Activated CD4-positive, alpha-beta T cell treated with anti-CD3 and anti-CD28 coated beads, Interleukin-2, amount 10 ng/mL, durations not matched to agents 7 days and 5 days (primary cell): ENCODE results near the gene LAX1. TPM values are rescaled to one million over a fixed set of nuclear protein-coding genes. Genes with fewer than 3 reads are reported as not detected.
A peak's percentile ranks its signal among the peaks of the same experiment; 100 is the strongest.
"Not testable (repeated sequence)": the region's sequence is repeated elsewhere in the genome, so short reads cannot be mapped to it uniquely, and the experiment has no call there.

Experiments
- CTCF ChIA-PET: fragments of 350-600 bp; sonication (Branson Sonifier 250); formaldehyde crosslinking; loops from one replicate; lab custom pipeline; 2021; ENCODE audit warnings: antibody characterized with exemption; lab: Charles Lee
- POLR2A ChIA-PET: fragments of 350-600 bp; sonication (Branson Sonifier 250); formaldehyde crosslinking; loops from one replicate; lab custom pipeline; 2021; ENCODE audit warnings: antibody characterized with exemption; lab: Charles Lee
- DNase-seq: peaks from one replicate; pipeline ENCODE4 v3.0.0-alpha.2; 2020
- H3K27ac Mint-ChIP-seq: one replicate; pipeline ENCODE4 v1.8.0; 2021; ENCODE audit warnings: mild to moderate bottlenecking, moderate library complexity, mixed read lengths
- H3K27me3 Mint-ChIP-seq: one replicate; pipeline ENCODE4 v1.8.0; 2021; ENCODE audit warnings: mixed read lengths
- H3K36me3 Mint-ChIP-seq: one replicate; pipeline ENCODE4 v1.8.0; 2021; ENCODE audit warnings: low read depth, mixed read lengths
- H3K4me1 Mint-ChIP-seq: one replicate; pipeline ENCODE4 v1.8.0; 2021; ENCODE audit warnings: mixed read lengths
- H3K4me3 Mint-ChIP-seq: one replicate; pipeline ENCODE4 v1.8.0; 2021; ENCODE audit warnings: mild to moderate bottlenecking, moderate library complexity, mixed read lengths
- H3K9me3 Mint-ChIP-seq: one replicate; pipeline ENCODE4 v1.8.0; 2021; ENCODE audit warnings: mixed read lengths
- total RNA-seq, 2 experiments: library from RNA; stranded (reverse); gene quantifications; one replicate each; pipeline ENCODE4 v1.2.3, GENCODE V29; 2021

LAX1 gene
- total RNA-seq, 2 experiments from 2014 or later: 18.9 to 20.5 TPM

GRCh38 chr1:203751618-203752361 lies 13.2 kb upstream of the LAX1 start:
- not testable (repeated sequence) for H3K4me3 Mint-ChIP-seq, H3K9me3 Mint-ChIP-seq, H3K27ac Mint-ChIP-seq, H3K27me3 Mint-ChIP-seq, H3K36me3 Mint-ChIP-seq, DNase-seq
- ChIA-PET CTCF (interaction anchor here (1.0 kb wide), 1 partner anchor 14 kb away, joined by 6 read pairs; the partner anchor contains the start of gene LAX1), POLR2A (interaction anchor here (0.6 kb wide), 1 partner anchor 13 kb away, joined by 3 read pairs; no protein-coding TSS in a partner anchor)
- peaks cover 24% of the 10 kb centered on the region for H3K4me1 Mint-ChIP-seq

GRCh38 chr1:203754455-203754864 lies 10.5 kb upstream of the LAX1 start:
- H3K9me3 Mint-ChIP-seq: no peaks in the 10 kb centered on the region
- POLR2A ChIA-PET: no interaction called here

GRCh38 chr1:203756036-203756435 lies 8.9 kb upstream of the LAX1 start:
- Mint-ChIP-seq H3K9me3 (no peaks in the 10 kb centered on the region), H3K4me1 (peaks cover 26% of the 10 kb centered on the region), H3K27me3 (no peaks in the 10 kb centered on the region), H3K36me3 (no peaks in the 10 kb centered on the region), H3K4me3 (no peak overlapping the region), H3K27ac (no peak overlapping the region)
- DNase-seq: no peak
- ChIA-PET CTCF (interaction anchor here (0.6 to 1.5 kb wide), 3 partner anchors 9 to 82 kb away, joined by 3 to 4 read pairs (median 4); partner anchors contain the start of gene LAX1), POLR2A (no interaction called here)

More at GRCh38 chr1:203754455-203754864, 10.5 kb upstream of the LAX1 start:
- Mint-ChIP-seq H3K4me1 (peaks cover 26% of the 10 kb centered on the region), H3K27me3 (no peaks in the 10 kb centered on the region), H3K27ac (peak overlapping the region; percentile 93), H3K36me3 (no peaks in the 10 kb centered on the region), H3K4me3 (no peak overlapping the region)
- CTCF ChIA-PET: no interaction called here
- peak; percentile 24 for DNase-seq

- H3K4me3 Mint-ChIP-seq, DNase-seq, H3K27ac Mint-ChIP-seq, H3K36me3 Mint-ChIP-seq, POLR2A ChIA-PET, H3K9me3 Mint-ChIP-seq, H3K27me3 Mint-ChIP-seq: not testable (repeated sequence)
- CTCF ChIA-PET: interaction anchor here (0.6 to 1.5 kb wide), 2 partner anchors 10 to 68 kb away, joined by 3 to 6 read pairs; no protein-coding TSS in a partner anchor
- peaks cover 32% of the 10 kb centered on the region for H3K4me1 Mint-ChIP-seq
Observed at GRCh38 chr1:203758749-203759148, 6.2 kb upstream of the LAX1 start.

- ChIA-PET POLR2A (no interaction called here), CTCF (interaction anchor here (1.2 to 1.4 kb wide), 2 partner anchors 14 to 39 kb away, joined by 3 read pairs; no protein-coding TSS in a partner anchor)
- Mint-ChIP-seq H3K4me3 (no peak overlapping the region), H3K36me3 (peaks cover 5% of the 10 kb centered on the region), H3K27ac (no peak overlapping the region), H3K9me3 (no peaks in the 10 kb centered on the region), H3K4me1 (peaks cover 32% of the 10 kb centered on the region), H3K27me3 (no peaks in the 10 kb centered on the region)
- no peak for DNase-seq
Observed at GRCh38 chr1:203760506-203760905, 4.5 kb upstream of the LAX1 start.

GRCh38 chr1:203761958-203762357 lies 3.0 kb upstream of the LAX1 start:
- peak overlapping the region; percentile 14 for H3K27ac Mint-ChIP-seq
- H3K4me3 Mint-ChIP-seq, H3K9me3 Mint-ChIP-seq, DNase-seq, H3K27me3 Mint-ChIP-seq, POLR2A ChIA-PET, CTCF ChIA-PET, H3K36me3 Mint-ChIP-seq: not testable (repeated sequence)
- H3K4me1 Mint-ChIP-seq: peaks cover 39% of the 10 kb centered on the region

- H3K4me3 Mint-ChIP-seq: no peak overlapping the region
- no peak for DNase-seq
- CTCF ChIA-PET: interaction anchor here (3.7 kb wide), 1 partner anchor 17 kb away, joined by 13 read pairs; no protein-coding TSS in a partner anchor
- POLR2A ChIA-PET: no interaction called here
- peaks cover 12% of the 10 kb centered on the region for H3K36me3 Mint-ChIP-seq
- no peaks in the 10 kb centered on the region for H3K9me3 Mint-ChIP-seq
- peak overlapping the region; percentile 99 for H3K27ac Mint-ChIP-seq
- no peaks in the 10 kb centered on the region for H3K27me3 Mint-ChIP-seq
- peaks cover 48% of the 10 kb centered on the region for H3K4me1 Mint-ChIP-seq
Observed at GRCh38 chr1:203763505-203763904, 1.5 kb upstream of the LAX1 start.

DNA sequence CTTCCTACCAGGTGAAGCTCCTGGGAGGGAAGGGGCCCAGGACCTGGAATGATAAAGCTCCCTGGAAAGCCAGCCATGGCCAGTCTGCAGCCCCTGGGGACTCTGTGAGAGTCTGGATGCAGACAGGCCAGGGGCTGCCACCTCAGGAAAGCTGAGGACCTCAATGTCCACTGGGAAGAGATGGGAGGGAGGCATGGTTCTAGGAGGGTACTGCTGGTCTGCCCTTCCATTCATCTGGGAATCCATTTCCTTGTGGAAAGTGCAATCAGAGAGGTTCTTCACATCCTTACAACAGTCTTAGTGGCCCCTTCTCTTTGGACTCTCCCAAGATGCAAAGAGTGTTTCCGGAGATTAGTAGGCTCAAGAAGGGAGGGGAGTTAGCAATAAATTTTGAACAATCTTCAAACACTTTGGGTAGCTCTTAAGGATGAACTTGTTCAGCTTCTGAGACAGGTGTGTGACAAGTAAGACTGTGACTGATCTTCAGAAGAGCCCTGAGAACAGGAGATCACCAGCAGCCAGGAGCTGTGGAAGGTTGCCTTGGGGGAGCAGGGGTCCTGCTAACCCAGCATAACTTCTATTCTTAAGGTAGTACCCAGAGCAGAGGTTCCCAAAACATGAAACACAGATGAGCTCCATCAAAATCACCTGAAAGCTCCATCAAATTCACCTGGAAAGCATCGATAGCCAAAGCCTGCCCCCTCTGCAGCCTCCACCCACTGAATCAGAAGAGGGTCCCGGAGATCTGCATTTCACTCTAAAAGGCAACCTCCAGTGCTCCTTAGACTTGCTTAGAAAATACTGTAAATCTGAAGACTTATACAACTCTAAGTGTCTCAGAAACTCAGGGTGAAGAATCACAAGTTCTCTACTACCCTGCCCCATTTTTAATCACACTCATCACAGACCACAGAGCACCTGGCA lies 616 bp upstream of the LAX1 start:
- Mint-ChIP-seq H3K4me1 (peaks cover 50% of the 10 kb centered on the region), H3K4me3 (peak overlapping the region; percentile 88), H3K27me3 (no peaks in the 10 kb centered on the region), H3K9me3 (no peaks in the 10 kb centered on the region), H3K36me3 (peaks cover 13% of the 10 kb centered on the region), H3K27ac (peak overlapping the region; percentile 99)
- POLR2A ChIA-PET: interaction anchor here (0.5 to 1.0 kb wide), 3 partner anchors 13 to 90 kb away, joined by 3 read pairs; no protein-coding TSS in a partner anchor
- CTCF ChIA-PET: interaction anchor here (0.6 to 3.7 kb wide), 13 partner anchors 9 to 633 kb away, joined by 3 to 13 read pairs (median 3); no protein-coding TSS in a partner anchor
- no peak for DNase-seq

GRCh38 chr1:203768256-203768655 lies 3.3 kb downstream of the LAX1 start:
- POLR2A ChIA-PET: no interaction called here
- peaks cover 37% of the 10 kb centered on the region for H3K36me3 Mint-ChIP-seq
- CTCF ChIA-PET: no interaction called here
- peak overlapping the region; percentile 48 for H3K27ac Mint-ChIP-seq
- H3K9me3 Mint-ChIP-seq: no peaks in the 10 kb centered on the region
- no peaks in the 10 kb centered on the region for H3K27me3 Mint-ChIP-seq
- no peak overlapping the region for H3K4me3 Mint-ChIP-seq
- peaks cover 50% of the 10 kb centered on the region for H3K4me1 Mint-ChIP-seq
- DNase-seq: no peak

GRCh38 chr1:203769505-203770343 lies 4.7 kb downstream of the LAX1 start:
- Mint-ChIP-seq H3K27me3 (no peaks in the 10 kb centered on the region), H3K36me3 (peaks cover 45% of the 10 kb centered on the region), H3K27ac (no peak overlapping the region), H3K9me3 (no peaks in the 10 kb centered on the region), H3K4me1 (peaks cover 36% of the 10 kb centered on the region), H3K4me3 (no peak overlapping the region)
- DNase-seq: no peak
- POLR2A ChIA-PET: interaction anchor here (0.6 kb wide), 1 partner anchor 1461 kb away, joined by 3 read pairs; no protein-coding TSS in a partner anchor
- CTCF ChIA-PET: no interaction called here

- no peaks in the 10 kb centered on the region for H3K27me3 Mint-ChIP-seq
- CTCF ChIA-PET: interaction anchor here (0.6 to 1.2 kb wide), 3 partner anchors 17 to 181 kb away, joined by 3 to 4 read pairs (median 4); no protein-coding TSS in a partner anchor
- DNase-seq: no peak
- H3K27ac Mint-ChIP-seq: no peak overlapping the region
- H3K4me1 Mint-ChIP-seq: peaks cover 24% of the 10 kb centered on the region
- no peak overlapping the region for H3K4me3 Mint-ChIP-seq
- no peaks in the 10 kb centered on the region for H3K9me3 Mint-ChIP-seq
- POLR2A ChIA-PET: no interaction called here
- peaks cover 58% of the 10 kb centered on the region for H3K36me3 Mint-ChIP-seq
Observed at GRCh38 chr1:203771901-203772301, 6.9 kb downstream of the LAX1 start.

DNA sequence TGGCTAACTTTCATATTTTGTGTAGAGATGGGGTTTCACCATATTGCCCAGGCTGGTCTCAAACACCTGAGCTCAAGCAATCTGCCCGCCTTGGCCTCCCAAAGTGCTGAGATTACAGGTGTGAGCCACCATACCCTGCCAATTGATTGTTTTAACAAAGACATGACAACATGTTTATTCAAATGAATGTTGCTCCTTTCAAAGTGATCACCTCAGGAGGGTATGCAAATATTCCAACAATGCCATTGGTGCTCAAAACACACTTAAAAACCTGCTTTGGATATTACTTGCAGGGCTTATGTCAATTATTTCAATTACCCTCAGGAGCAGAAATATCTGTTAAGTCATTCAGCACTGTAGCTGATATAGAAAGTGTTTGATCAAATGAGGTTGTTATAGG lies 7.9 kb downstream of the LAX1 start:
- Mint-ChIP-seq H3K4me1 (peaks cover 20% of the 10 kb centered on the region), H3K9me3 (no peaks in the 10 kb centered on the region), H3K4me3 (no peak overlapping the region), H3K27ac (no peak overlapping the region), H3K27me3 (no peaks in the 10 kb centered on the region), H3K36me3 (peaks cover 62% of the 10 kb centered on the region)
- no peak for DNase-seq
- POLR2A ChIA-PET: no interaction called here
- CTCF ChIA-PET: interaction anchor here (1.8 kb wide), 1 partner anchor 18 kb away, joined by 4 read pairs; no protein-coding TSS in a partner anchor
